Erythroblast (primary cell): ENCODE data around the gene BICRA.

Experiments used
- DNase-seq, 2 experiments: peaks; one replicate each; lab custom pipeline; 2025; lab: John Stamatoyannopoulos, UW
- GATA1 ChIP-seq: IDR thresholded peaks from 2 replicates; pipeline ENCODE4 v1.6.1; 2011; ENCODE audit warnings: low read depth, mild to moderate bottlenecking, control low read depth, low read length, moderate library complexity
- POLR2A ChIP-seq: IDR thresholded peaks from 2 replicates; pipeline ENCODE4 v1.6.1; 2011; ENCODE audit warnings: mild to moderate bottlenecking, low read length

The BICRA gene

DNA sequence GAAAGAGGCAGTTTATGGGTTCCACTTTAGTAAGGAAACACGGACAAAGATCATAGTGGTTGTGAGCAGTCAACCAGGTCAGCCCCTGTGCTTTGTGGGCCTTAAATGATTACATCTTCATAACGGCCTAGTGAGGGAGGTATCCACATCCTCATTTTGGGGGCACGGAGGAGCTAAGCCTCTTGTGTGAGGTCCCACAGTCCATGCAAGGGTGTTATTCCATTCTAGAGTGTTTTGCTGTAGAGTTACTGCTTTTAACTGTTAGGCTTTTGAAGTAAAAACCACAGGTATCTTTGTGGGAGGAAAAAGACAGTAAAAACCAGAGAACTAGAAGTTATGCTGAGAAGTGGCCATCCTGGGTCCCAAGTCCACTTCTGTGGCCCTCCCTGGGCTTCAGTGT, 140.4 kb downstream of the BICRA start:
- no peak for DNase-seq
- no peak for TF ChIP-seq GATA1
- TF ChIP-seq POLR2A = no peak

DNA sequence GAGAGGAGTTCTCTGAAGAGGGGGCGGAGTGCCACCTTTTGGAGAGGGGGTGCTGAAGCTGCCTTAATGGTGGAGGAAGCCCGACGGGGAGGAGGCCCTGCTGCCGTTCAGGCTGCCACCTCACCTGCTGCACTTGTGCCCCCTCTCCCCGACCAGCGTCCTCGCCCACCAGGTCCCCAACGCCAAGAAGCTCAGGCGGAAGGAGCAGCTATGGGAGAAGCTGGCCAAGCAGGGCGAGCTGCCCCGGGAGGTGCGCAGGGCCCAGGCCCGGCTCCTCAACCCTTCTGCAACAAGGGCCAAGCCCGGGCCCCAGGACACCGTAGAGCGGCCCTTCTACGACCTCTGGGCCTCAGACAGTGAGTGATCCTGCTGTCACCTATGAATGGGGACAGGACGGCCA, 141.8 kb downstream of the BICRA start:
- TF ChIP-seq POLR2A (no peak), GATA1 (no peak)
- no peak for DNase-seq

DNA sequence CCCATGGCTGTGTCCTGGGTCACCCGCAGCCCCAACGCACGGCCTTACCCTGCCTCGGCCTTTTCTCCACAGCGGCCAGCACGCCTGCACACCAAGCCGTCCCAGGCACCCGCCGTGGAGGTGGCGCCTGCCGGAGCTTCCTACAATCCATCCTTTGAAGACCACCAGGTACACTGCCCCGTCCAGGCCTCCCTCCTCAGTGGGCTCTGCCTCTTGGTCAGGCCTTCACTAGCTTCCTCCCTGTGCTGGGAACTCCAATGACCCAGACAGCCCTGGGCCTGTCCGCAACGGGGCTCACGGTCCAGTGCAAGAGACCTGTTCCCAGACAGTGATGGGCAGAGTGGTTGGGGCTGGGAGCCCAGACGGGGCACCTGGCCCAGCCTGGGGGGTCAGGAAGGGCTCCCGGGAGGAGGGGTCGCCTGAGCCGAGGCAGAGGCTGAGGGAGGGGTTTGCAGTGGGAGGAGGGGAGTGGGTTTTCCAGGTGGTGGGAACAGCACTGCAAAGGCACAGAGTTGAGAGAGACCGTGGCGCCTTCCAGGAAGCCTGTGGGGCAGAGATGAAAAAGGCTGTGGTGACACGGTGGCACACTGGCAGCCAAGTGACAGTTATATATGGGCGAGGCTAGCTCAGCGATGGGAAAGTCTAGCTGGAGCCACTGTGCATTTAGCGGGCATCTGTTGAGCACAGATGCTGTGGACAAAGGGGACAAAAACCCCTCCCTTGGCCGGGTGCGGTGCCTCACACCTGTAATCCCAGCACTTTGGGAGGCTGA, 143.7 kb downstream of the BICRA start:
- no peak for TF ChIP-seq POLR2A
- no peak for TF ChIP-seq GATA1
- DNase-seq = no peak
